GM19238 (cell line): Measurements from ENCODE around the gene NFKB1.

ENCODE experiments used
- DNase-seq: peaks from one replicate; pipeline ENCODE4 v3.0.0; 2011; ENCODE audit warnings: low spot score; ENCODE audit not compliant: insufficient read length

NFKB1 gene

DNA sequence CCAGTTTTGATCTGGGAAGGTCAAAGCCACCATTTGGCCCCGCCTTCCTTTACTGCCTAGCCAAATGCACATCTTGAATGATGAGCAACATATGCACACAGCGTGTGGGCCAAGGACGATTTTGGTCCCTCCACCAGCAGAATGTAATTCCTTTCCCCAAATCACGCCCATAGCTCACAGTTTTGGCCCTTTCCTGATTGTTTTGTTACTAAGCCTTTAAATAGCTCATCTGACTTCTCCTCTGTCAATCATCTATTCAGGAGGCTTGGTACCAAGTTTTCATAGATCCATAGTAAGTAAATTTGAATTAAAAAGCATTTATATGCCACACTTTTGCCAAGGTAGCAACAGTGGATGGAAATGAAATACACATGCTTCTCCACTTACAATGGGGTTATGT, 123.3 kb downstream of the NFKB1 start:
- no peak for DNase-seq

- peak; percentile 55 for DNase-seq
Observed at GRCh38 chr4:102625232-102625930, 124.2 kb downstream of the NFKB1 start.

- DNase-seq, result no peak
Observed at GRCh38 chr4:102627831-102628523, 126.8 kb downstream of the NFKB1 start.

DNA sequence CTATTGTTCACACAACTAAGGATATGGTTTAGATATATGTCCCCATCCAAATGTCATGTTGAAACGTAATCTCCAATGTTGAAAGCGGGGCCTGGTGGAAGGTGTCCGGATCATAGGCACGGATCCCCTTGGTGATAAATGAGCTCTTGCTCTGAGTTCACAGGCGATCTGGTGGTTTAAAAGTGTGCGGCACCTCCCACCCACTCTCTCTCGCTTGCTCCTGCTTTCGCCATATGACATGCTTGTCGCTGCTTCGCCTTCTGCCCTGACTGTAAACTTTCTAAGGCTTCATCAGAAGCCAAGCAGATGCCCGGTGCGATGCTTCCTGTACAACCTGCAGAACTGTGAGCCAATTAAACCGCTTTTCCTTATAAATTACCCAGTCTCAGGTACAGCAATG, 128.5 kb downstream of the NFKB1 start:
- DNase-seq, result no peak

- DNase-seq, result no peak
Observed at GRCh38 chr4:102631616-102632015, 130.5 kb downstream of the NFKB1 start.

DNA sequence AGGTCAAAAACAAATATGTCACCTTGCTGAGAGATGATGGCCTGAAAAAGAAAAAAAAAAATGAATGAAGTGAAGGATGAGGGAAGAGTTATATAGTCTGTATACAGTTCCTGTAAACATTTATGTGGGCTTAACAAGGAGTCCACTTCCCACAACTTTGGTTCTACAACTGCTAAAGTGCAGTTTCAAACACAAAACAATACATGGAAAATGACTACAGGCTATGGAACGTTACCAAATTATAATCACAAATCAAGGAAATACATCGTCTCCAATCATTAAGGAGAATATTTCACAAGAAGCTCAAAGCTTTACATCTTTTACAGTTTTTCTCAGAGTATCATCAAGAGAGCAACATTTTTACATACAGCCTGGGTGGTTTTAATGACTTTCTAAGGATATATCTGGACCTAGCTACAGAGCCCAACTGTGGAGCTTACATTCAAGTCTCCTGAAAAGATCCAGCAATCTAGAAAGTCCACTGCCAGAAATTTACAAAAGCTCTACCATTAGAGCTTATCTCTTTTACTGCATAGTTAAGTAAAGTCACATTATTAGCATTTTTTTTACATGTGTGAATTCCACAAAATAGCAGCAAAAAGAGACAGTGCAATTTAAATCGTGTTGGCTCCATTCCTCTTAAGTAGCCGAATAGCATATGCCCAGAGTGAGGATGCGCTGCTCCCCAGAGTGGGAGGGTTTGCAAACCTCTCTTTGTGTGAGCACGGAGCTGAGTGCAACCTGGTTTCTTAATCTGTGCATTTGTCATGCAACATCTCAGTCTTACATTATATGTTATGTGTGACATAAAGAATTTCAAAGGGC, 131.3 kb downstream of the NFKB1 start:
- no peak for DNase-seq

- DNase-seq, result no peak
Observed at GRCh38 chr4:102633100-102633499, 131.9 kb downstream of the NFKB1 start.

GRCh38 chr4:102637391-102637790, 136.2 kb downstream of the NFKB1 start:
- no peak for DNase-seq

DNA sequence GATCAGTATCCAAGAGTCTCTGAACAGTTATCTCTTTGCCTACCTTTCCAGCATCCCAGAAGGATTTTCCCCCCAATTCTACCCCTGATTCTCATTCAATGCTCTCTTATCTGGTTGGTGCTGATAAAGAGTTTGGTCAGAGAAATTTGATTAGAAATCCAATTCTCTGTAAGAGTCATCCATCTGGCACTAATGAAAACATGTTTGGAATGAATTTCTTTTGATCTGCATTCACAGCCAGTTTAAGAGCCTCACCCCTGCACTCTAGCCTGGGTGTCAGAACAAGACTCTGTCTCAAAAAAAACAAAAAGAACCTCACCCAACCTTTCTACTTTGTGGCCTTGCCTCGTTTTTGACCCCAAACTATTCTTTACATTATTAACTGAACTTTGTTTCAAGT, 137.5 kb downstream of the NFKB1 start:
- DNase-seq, result no peak

GRCh38 chr4:102639598-102639997, 138.4 kb downstream of the NFKB1 start:
- DNase-seq, result no peak

DNA sequence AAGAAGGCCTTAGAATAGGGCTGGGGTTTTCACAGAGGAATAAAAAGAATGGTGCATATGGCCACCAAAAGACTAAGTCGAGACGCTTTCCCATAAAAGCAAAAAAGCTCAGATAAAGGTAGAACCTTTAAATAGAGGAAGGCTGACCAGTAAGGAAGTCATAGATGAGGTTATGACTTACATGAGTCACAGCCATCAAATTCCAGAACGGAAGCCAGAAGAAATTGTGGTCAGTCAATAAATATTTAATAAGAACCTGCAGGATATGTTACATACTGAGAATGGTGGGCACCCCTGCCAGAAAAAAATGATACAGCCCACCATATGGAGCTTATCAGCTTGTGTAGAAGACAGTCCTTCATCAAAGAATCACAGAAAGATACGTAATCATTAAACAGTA, 139.5 kb downstream of the NFKB1 start:
- DNase-seq, result no peak

DNA sequence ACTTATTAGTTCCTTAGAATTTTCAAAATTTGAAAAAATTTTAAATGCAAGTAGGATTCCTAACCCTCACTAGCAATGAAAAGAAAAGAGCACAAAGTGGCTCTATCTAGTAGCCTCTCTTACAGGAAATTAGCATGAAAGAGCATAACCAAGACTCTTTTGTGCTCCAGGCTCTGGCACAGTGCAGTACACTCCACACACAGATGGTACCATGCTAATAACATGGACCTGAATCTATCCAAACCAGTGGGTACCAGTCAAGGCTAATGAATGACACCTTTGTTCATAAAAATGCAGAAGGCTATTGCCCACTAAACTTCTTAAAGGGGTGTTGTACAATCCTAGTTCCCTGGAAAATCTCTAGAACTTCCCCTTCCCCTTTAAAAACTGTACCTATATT, 140.6 kb downstream of the NFKB1 start:
- DNase-seq, result no peak

- DNase-seq, result no peak
Observed at GRCh38 chr4:102642631-102643298, 141.6 kb downstream of the NFKB1 start.

GRCh38 chr4:102647117-102647516, 146.0 kb downstream of the NFKB1 start:
- no peak for DNase-seq

DNA sequence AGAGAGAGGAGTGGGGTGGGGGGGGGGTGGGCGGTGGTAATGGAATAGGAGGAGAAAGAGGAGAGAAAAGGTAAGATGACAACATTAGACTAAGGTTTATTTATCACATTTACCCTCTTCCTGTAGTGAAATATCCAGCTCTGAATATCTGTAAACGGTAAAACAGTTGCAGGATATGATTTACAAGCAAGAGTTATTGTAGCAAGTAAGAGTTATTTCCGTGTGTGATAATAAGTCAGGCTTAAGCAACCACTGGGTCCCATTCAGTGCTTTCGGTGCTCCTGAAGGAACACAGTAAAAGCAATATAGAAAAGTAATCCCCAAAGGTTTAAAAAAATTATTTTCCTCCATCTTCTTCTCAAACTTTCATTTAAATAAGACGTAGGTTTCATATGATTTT, 156.0 kb downstream of the NFKB1 start:
- no peak for DNase-seq

GRCh38 chr4:102663073-102663472, 161.9 kb downstream of the NFKB1 start:
- DNase-seq, result no peak

- no peak for DNase-seq
Observed at GRCh38 chr4:102665527-102665926, 164.4 kb downstream of the NFKB1 start.
